22Rv1 (cell line): ENCODE measurements around the gene ZNF133.

Source experiments
- ZFX ChIP-seq: fragments of 450-650 bp; IDR thresholded peaks from 2 replicates; pipeline ENCODE4 v1.6.1; 2017; ENCODE audit warnings: antibody characterized with exemption, borderline replicate concordance
- TF ChIP-seq, protein P1 (sequence below): fragments of 450-650 bp; IDR thresholded peaks from 2 replicates; pipeline ENCODE4 v1.5.1; 2017; ENCODE audit warnings: mild to moderate bottlenecking

DNA sequence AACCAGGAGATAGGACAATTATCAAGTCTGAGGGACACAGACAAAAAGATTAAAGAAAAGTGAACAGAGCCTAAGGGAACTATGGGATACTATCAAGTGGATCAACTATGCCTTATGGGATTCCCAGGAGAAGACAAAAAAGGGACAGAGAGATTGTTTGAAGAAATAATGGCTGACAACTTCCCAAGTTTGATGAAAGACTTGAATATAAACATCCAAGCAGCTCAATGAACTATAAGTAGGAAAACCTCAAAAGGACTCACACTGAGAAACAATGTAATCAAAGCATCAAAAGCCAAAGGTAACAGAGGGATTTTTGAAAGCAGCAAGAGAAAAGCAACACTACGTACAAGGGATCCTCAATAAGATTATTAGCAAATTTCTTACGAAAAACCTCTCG lies 11.0 kb downstream of the ZNF133 start:
- TF ChIP-seq, protein P1, sequence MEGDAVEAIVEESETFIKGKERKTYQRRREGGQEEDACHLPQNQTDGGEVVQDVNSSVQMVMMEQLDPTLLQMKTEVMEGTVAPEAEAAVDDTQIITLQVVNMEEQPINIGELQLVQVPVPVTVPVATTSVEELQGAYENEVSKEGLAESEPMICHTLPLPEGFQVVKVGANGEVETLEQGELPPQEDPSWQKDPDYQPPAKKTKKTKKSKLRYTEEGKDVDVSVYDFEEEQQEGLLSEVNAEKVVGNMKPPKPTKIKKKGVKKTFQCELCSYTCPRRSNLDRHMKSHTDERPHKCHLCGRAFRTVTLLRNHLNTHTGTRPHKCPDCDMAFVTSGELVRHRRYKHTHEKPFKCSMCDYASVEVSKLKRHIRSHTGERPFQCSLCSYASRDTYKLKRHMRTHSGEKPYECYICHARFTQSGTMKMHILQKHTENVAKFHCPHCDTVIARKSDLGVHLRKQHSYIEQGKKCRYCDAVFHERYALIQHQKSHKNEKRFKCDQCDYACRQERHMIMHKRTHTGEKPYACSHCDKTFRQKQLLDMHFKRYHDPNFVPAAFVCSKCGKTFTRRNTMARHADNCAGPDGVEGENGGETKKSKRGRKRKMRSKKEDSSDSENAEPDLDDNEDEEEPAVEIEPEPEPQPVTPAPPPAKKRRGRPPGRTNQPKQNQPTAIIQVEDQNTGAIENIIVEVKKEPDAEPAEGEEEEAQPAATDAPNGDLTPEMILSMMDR = no peak
- no peak for TF ChIP-seq ZFX
